WTC11 (cell line): ENCODE measurements around the gene PLA2G4A.

Experiments
- CREM ChIP-seq: sonication (generic); formaldehyde crosslinking; IDR thresholded peaks from 2 replicates; pipeline ENCODE4 v1.8.1; 2022; ENCODE audit warnings: mild to moderate bottlenecking, missing genetic modification reagents, moderate library complexity
- ESRRA ChIP-seq: sonication (generic); formaldehyde crosslinking; IDR thresholded peaks from 2 replicates; pipeline ENCODE4 v1.8.1; 2022; ENCODE audit warnings: mild to moderate bottlenecking, missing genetic modification reagents, borderline replicate concordance
- FOXK1 ChIP-seq: sonication (generic); formaldehyde crosslinking; IDR thresholded peaks from 2 replicates; pipeline ENCODE4 v1.8.0; 2022; ENCODE audit warnings: mild to moderate bottlenecking, moderate library complexity, missing genetic modification reagents
- MXD4 ChIP-seq: fragments of 250-450 bp; sonication (Bioruptor Pico); IDR thresholded peaks from 2 replicates; pipeline ENCODE4 v1.8.0; 2021; ENCODE audit warnings: mild to moderate bottlenecking, moderate library complexity, borderline replicate concordance
- NR1H2 ChIP-seq: sonication (generic); formaldehyde crosslinking; IDR thresholded peaks from 2 replicates; pipeline ENCODE4 v1.9.0; 2021; ENCODE audit warnings: mild to moderate bottlenecking, moderate library complexity, missing genetic modification reagents
- ZBTB21 ChIP-seq: sonication (generic); formaldehyde crosslinking; IDR thresholded peaks from 2 replicates; pipeline ENCODE4 v1.8.1; 2023; ENCODE audit warnings: mild to moderate bottlenecking, missing genetic modification reagents, borderline replicate concordance
- ZNF416 ChIP-seq: fragments of 250-450 bp; sonication (Bioruptor Pico); IDR thresholded peaks from 2 replicates; pipeline ENCODE4 v1.9.0; 2021; ENCODE audit warnings: mild to moderate bottlenecking, inconsistent platforms
- TF ChIP-seq, protein P1 (sequence below): fragments of 200-600 bp; IDR thresholded peaks from 2 replicates; pipeline ENCODE4 v1.8.0; 2022; ENCODE audit warnings: antibody characterized with exemption
- TF ChIP-seq, protein P2 (sequence below): sonication (generic); formaldehyde crosslinking; conservative IDR thresholded peaks from 2 replicates; pipeline ENCODE4 v1.8.1; 2022; ENCODE audit warnings: mild to moderate bottlenecking, missing genetic modification reagents
- TF ChIP-seq, protein P3 (sequence below): sonication (generic); formaldehyde crosslinking; conservative IDR thresholded peaks from 2 replicates; pipeline ENCODE4 v1.8.1; 2023; ENCODE audit warnings: mild to moderate bottlenecking, low read depth, missing genetic modification reagents, moderate library complexity
- TF ChIP-seq, protein P4 (sequence below): sonication (generic); formaldehyde crosslinking; IDR thresholded peaks from 2 replicates; pipeline ENCODE4 v1.8.0; 2022; ENCODE audit warnings: mild to moderate bottlenecking, missing genetic modification reagents
- TF ChIP-seq, protein P5 (sequence below): sonication (generic); formaldehyde crosslinking; IDR thresholded peaks from 2 replicates; pipeline ENCODE4 v1.8.1; 2022; ENCODE audit warnings: low read depth, missing genetic modification reagents, borderline replicate concordance
- TF ChIP-seq, protein P6 (sequence below): sonication (generic); formaldehyde crosslinking; IDR thresholded peaks from 2 replicates; pipeline ENCODE4 v1.8.0; 2022; ENCODE audit warnings: mild to moderate bottlenecking, missing genetic modification reagents
- TF ChIP-seq, protein P7 (sequence below): sonication (generic); formaldehyde crosslinking; IDR thresholded peaks from 2 replicates; pipeline ENCODE4 v1.8.0; 2023; ENCODE audit warnings: missing genetic modification reagents

DNA sequence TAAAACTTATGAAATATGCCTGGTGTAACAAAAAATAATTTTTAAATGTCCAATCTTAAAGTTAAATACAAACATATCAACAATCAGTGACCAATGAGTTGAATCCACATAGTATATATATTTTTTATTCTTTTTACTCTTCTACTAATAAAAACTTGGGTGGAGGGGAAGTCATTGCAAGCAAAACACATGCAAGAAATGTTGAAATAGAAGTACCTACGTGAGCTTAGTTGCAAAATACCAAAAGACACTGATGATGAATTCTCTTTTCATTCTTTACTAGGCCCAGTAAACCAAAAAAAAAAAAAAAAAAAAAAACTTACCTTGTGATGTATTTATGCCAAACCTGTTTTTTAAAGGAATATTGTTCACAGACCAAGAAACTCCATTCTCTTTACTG, 26.4 kb upstream of the PLA2G4A start:
- TF ChIP-seq ZBTB21 (CRISPR knock-in tag), result no peak
- TF ChIP-seq, protein P1, sequence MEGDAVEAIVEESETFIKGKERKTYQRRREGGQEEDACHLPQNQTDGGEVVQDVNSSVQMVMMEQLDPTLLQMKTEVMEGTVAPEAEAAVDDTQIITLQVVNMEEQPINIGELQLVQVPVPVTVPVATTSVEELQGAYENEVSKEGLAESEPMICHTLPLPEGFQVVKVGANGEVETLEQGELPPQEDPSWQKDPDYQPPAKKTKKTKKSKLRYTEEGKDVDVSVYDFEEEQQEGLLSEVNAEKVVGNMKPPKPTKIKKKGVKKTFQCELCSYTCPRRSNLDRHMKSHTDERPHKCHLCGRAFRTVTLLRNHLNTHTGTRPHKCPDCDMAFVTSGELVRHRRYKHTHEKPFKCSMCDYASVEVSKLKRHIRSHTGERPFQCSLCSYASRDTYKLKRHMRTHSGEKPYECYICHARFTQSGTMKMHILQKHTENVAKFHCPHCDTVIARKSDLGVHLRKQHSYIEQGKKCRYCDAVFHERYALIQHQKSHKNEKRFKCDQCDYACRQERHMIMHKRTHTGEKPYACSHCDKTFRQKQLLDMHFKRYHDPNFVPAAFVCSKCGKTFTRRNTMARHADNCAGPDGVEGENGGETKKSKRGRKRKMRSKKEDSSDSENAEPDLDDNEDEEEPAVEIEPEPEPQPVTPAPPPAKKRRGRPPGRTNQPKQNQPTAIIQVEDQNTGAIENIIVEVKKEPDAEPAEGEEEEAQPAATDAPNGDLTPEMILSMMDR, result no peak
- TF ChIP-seq, protein P2, sequence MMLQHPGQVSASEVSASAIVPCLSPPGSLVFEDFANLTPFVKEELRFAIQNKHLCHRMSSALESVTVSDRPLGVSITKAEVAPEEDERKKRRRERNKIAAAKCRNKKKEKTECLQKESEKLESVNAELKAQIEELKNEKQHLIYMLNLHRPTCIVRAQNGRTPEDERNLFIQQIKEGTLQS (CRISPR knock-in tag), result no peak
- TF ChIP-seq, protein P3, sequence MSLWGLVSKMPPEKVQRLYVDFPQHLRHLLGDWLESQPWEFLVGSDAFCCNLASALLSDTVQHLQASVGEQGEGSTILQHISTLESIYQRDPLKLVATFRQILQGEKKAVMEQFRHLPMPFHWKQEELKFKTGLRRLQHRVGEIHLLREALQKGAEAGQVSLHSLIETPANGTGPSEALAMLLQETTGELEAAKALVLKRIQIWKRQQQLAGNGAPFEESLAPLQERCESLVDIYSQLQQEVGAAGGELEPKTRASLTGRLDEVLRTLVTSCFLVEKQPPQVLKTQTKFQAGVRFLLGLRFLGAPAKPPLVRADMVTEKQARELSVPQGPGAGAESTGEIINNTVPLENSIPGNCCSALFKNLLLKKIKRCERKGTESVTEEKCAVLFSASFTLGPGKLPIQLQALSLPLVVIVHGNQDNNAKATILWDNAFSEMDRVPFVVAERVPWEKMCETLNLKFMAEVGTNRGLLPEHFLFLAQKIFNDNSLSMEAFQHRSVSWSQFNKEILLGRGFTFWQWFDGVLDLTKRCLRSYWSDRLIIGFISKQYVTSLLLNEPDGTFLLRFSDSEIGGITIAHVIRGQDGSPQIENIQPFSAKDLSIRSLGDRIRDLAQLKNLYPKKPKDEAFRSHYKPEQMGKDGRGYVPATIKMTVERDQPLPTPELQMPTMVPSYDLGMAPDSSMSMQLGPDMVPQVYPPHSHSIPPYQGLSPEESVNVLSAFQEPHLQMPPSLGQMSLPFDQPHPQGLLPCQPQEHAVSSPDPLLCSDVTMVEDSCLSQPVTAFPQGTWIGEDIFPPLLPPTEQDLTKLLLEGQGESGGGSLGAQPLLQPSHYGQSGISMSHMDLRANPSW, result no peak
- no peak for TF ChIP-seq CREM
- no peak for TF ChIP-seq ZNF416 (CRISPR knock-in tag)
- TF ChIP-seq, protein P4, sequence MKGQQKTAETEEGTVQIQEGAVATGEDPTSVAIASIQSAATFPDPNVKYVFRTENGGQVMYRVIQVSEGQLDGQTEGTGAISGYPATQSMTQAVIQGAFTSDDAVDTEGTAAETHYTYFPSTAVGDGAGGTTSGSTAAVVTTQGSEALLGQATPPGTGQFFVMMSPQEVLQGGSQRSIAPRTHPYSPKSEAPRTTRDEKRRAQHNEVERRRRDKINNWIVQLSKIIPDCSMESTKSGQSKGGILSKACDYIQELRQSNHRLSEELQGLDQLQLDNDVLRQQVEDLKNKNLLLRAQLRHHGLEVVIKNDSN, result no peak
- no peak for TF ChIP-seq MXD4 (CRISPR knock-in tag)
- TF ChIP-seq, protein P5, sequence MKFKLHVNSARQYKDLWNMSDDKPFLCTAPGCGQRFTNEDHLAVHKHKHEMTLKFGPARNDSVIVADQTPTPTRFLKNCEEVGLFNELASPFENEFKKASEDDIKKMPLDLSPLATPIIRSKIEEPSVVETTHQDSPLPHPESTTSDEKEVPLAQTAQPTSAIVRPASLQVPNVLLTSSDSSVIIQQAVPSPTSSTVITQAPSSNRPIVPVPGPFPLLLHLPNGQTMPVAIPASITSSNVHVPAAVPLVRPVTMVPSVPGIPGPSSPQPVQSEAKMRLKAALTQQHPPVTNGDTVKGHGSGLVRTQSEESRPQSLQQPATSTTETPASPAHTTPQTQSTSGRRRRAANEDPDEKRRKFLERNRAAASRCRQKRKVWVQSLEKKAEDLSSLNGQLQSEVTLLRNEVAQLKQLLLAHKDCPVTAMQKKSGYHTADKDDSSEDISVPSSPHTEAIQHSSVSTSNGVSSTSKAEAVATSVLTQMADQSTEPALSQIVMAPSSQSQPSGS (CRISPR knock-in tag), result no peak
- TF ChIP-seq, protein P6, sequence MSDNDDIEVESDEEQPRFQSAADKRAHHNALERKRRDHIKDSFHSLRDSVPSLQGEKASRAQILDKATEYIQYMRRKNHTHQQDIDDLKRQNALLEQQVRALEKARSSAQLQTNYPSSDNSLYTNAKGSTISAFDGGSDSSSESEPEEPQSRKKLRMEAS, result no peak
- no peak for TF ChIP-seq NR1H2
- TF ChIP-seq, protein P7, sequence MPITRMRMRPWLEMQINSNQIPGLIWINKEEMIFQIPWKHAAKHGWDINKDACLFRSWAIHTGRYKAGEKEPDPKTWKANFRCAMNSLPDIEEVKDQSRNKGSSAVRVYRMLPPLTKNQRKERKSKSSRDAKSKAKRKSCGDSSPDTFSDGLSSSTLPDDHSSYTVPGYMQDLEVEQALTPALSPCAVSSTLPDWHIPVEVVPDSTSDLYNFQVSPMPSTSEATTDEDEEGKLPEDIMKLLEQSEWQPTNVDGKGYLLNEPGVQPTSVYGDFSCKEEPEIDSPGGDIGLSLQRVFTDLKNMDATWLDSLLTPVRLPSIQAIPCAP (CRISPR knock-in tag), result no peak
- no peak for TF ChIP-seq FOXK1 (CRISPR knock-in tag)
- no peak for TF ChIP-seq ESRRA (CRISPR knock-in tag)
